ENCODE measurements around the gene HIGD2B.
"Not testable (repeated sequence)": the region's sequence is repeated elsewhere in the genome, so short reads cannot be mapped to it uniquely, and the experiment has no call there.

HIGD2B gene

GRCh38 chr15:72685925-72686794, at the start of gene HIGD2B, which contains the start of gene BBS4:
HIGD2B (minus strand) TSS chr15:72686182; CDS start chr15:72676374, 9,808 bp downstream.
BBS4 (plus strand) TSS chr15:72686207; CDS start chr15:72686228, 21 bp downstream.
- peak; percentile 97 for DNase-seq

GRCh38 chr15:72735111-72735510, 49.1 kb upstream of the HIGD2B start:
- no peak for DNase-seq

GRCh38 chr15:72733941-72734738, 48.2 kb upstream of the HIGD2B start:
- DNase-seq = no peak

GRCh38 chr15:72732516-72732915, 46.5 kb upstream of the HIGD2B start:
- DNase-seq = no peak

- no peak for DNase-seq
Measured at GRCh38 chr15:72732086-72732485, 46.1 kb upstream of the HIGD2B start.

- no peak for DNase-seq
Measured at GRCh38 chr15:72728821-72729220, 42.8 kb upstream of the HIGD2B start.

GRCh38 chr15:72728249-72728648, 42.3 kb upstream of the HIGD2B start:
- DNase-seq = not testable (repeated sequence)

- DNase-seq = no peak
Measured at GRCh38 chr15:72727154-72727553, 41.2 kb upstream of the HIGD2B start.

GRCh38 chr15:72725851-72726250, 39.9 kb upstream of the HIGD2B start:
- DNase-seq = not testable (repeated sequence)

GRCh38 chr15:72725446-72725845, 39.5 kb upstream of the HIGD2B start:
- no peak for DNase-seq

- DNase-seq = no peak
Measured at GRCh38 chr15:72724028-72724427, 38.0 kb upstream of the HIGD2B start.

GRCh38 chr15:72722071-72722696, 36.2 kb upstream of the HIGD2B start:
- peak; percentile 29 for DNase-seq

GRCh38 chr15:72708551-72709303, 22.7 kb upstream of the HIGD2B start:
- not testable (repeated sequence) for DNase-seq

- DNase-seq = no peak
Measured at GRCh38 chr15:72706266-72706665, 20.3 kb upstream of the HIGD2B start.

- no peak for DNase-seq
Measured at GRCh38 chr15:72700076-72700475, 14.1 kb upstream of the HIGD2B start.

- DNase-seq = no peak
Measured at GRCh38 chr15:72698938-72699337, 13.0 kb upstream of the HIGD2B start.

GRCh38 chr15:72690938-72691337, 5.0 kb upstream of the HIGD2B start:
- no peak for DNase-seq

GRCh38 chr15:72688697-72689096, 2.7 kb upstream of the HIGD2B start:
- DNase-seq = no peak

- no peak for DNase-seq
Measured at GRCh38 chr15:72685301-72685924, 569 bp downstream of the HIGD2B start.

GRCh38 chr15:72682772-72683171, 3.2 kb downstream of the HIGD2B start:
- no peak for DNase-seq

GRCh38 chr15:72680931-72681330, 5.1 kb downstream of the HIGD2B start:
- no peak for DNase-seq

GRCh38 chr15:72676838-72677237, 9.1 kb downstream of the HIGD2B start:
- DNase-seq = no peak

Data from retina (tissue), 1 donor.